ENCODE results near the gene KHK. TPM values are rescaled to one million over a fixed set of nuclear protein-coding genes. Genes with fewer than 3 reads are reported as not detected.
"Not testable (repeated sequence)": the region's sequence is repeated elsewhere in the genome, so short reads cannot be mapped to it uniquely, and the experiment has no call there.

Gene KHK
- total and polyA plus RNA-seq, 4 experiments from 2014 or later, result 6.0 to 8.6 (median 7.2) TPM

DNA sequence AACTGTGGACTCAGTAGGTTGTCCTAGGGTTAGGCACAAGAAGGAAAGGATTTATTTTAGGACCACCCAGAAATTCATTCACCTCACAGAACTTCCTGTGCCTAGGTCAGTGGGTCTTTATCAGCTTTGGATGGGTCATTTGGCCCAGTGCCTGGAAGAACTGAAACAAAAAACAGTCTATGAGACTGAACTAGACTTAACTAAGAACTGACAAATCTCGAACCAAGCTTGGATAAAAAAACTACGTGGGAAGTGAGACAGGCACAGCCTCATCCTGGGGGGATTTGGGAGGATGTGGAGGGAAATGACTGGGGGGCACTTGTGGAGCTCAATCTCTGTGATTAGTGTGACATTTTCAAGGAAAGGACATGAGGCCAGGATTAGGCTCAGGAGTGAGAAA lies 12.8 kb upstream of the KHK start:
- ChIA-PET CTCF (ENCODE audit: partially characterized antibody) (interaction anchor here (5.7 kb wide), 1 partner anchor 11 kb away, joined by 46 read pairs; the partner anchor contains the start of gene KHK), POLR2A (ENCODE audit: partially characterized antibody) (interaction anchor here (1.0 to 18.9 kb wide), 4 partner anchors 10 to 60 kb away, joined by 3 to 402 read pairs (median 96); partner anchors contain the start of genes AGBL5, KHK and PREB)
- Histone ChIP-seq H3K27me3 (ENCODE audit: insufficient read depth, low read length) (no peaks in the 10 kb centered on the region), H3K9me3 (ENCODE audit: control insufficient read depth in 1 of 2, low read length in 2 of 2) (no peaks in the 10 kb centered on the region), H3K4me3 (ENCODE audit: low read length in 2 of 2) (no peak overlapping the region), H3K36me3 (ENCODE audit: insufficient read depth, low read length) (peaks cover 11% of the 10 kb centered on the region), H3K4me1 (ENCODE audit: insufficient read depth, low read length) (peaks cover 60% of the 10 kb centered on the region), H3K27ac (ENCODE audit: low read depth, low read length) (no peak overlapping the region)
- peaks cover 10 to 19% of the 10 kb centered on the region in 2 donors for H3K36me3 Mint-ChIP-seq
- no peaks in the 10 kb centered on the region for H3K9me3 Mint-ChIP-seq
- peak overlapping the region in 5 of 8 donors; percentile 11 to 67 (median 49) for H3K4me3 Mint-ChIP-seq
- no peak for DNase-seq
- intact Hi-C loops (cut with micrococcal nuclease), result no loop called here
- H3K27ac Mint-ChIP-seq, result peak overlapping the region; percentile 6 to 89 (median 72)
- H3K4me1 Mint-ChIP-seq, result peaks cover 44 to 71% (median 58%) of the 10 kb centered on the region in 4 donors
- H3K27me3 Mint-ChIP-seq, result peaks cover 0 to 2% of the 10 kb centered on the region in 2 donors

DNA sequence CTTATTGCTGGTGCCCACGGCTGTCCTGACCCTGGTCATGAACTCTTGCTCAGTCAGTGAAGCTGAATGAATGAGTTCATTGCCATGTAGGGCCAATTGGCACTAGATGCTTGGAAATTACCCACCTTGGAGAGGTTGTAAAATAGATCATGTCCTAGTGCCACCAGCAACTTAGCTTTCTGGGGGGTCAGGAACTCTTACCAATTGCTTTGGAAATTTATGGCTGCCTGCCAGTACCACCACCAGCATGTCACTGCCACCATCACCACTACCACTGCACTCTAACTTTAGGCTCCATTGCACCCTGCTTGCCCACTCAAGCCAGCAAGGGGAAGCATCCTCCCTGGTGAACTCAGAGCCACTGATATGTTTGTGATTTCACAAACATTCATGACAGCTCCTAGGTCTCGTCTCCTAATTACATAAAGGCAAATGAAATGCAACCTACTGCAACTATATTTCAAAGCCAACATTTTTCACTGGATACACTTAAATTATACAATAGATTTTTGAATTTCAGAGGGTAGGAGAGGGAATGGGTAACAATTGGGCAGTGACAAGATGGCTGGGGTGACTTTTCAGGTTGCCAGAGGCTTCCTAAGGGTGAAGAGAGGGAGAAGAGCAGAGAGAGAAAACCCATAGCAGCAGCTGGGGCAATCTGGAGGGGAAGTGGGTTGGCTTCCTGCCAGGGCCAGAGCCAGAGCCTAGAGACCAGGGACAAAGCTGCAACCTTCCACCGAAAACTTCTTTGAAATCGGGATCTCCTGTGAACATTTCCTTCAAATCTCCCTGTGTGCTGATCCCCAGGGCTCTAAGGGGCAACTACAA lies 11.6 kb upstream of the KHK start:
- no peaks in the 10 kb centered on the region for H3K9me3 Mint-ChIP-seq
- intact Hi-C loops (cut with micrococcal nuclease), result no loop called here
- peak overlapping the region; percentile 58 to 93 (median 75) for H3K27ac Mint-ChIP-seq
- peaks cover 48% of the 10 kb centered on the region for H3K4me1 ChIP-seq (ENCODE audit: insufficient read depth, low read length)
- H3K4me3 Mint-ChIP-seq, result peak overlapping the region; percentile 7 to 75 (median 64)
- peaks cover 0 to 2% of the 10 kb centered on the region in 2 donors for H3K27me3 Mint-ChIP-seq
- DNase-seq, result peak; percentile 60 to 64 (median 62)
- ChIA-PET CTCF (ENCODE audit: partially characterized antibody) (interaction anchor here (1.4 to 5.7 kb wide), 2 partner anchors 10 to 24 kb away, joined by 5 to 46 read pairs; partner anchors contain the start of gene KHK), POLR2A (ENCODE audit: partially characterized antibody) (interaction anchor here (1.3 to 18.9 kb wide), 3 partner anchors 9 to 38 kb away, joined by 3 to 402 read pairs (median 187); partner anchors contain the start of genes AGBL5 and KHK)
- H3K36me3 Mint-ChIP-seq, result peaks cover 0 to 8% of the 10 kb centered on the region in 2 donors
- no peaks in the 10 kb centered on the region for H3K9me3 ChIP-seq (ENCODE audit: control insufficient read depth in 1 of 2, low read length in 2 of 2)
- H3K4me1 Mint-ChIP-seq, result peaks cover 33 to 59% (median 47%) of the 10 kb centered on the region in 4 donors
- H3K27me3 ChIP-seq (ENCODE audit: insufficient read depth, low read length), result no peaks in the 10 kb centered on the region
- no peaks in the 10 kb centered on the region for H3K36me3 ChIP-seq (ENCODE audit: insufficient read depth, low read length)
- H3K4me3 ChIP-seq (ENCODE audit: low read length in 2 of 2), result no peak overlapping the region
- H3K27ac ChIP-seq (ENCODE audit: low read depth, low read length), result peak overlapping the region; percentile 1

DNA sequence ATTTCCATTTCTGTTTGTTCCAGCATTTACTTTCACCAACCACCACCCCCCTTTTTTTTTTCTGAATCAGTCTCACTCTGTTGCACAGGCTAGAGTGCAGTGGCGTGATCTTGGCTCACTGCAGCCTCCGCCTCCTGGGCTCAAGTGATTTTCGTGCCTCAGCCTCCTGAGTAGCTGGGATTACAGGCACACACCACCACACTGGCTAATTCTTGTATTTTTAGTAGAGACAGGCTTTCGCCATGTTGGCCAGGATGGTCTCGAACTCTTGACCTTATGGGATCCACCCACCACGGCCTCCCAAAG lies 11.1 kb upstream of the KHK start:
- H3K27me3 ChIP-seq (ENCODE audit: insufficient read depth, low read length); H3K36me3 ChIP-seq (ENCODE audit: insufficient read depth, low read length); H3K36me3 Mint-ChIP-seq; H3K4me3 ChIP-seq (ENCODE audit: low read length in 2 of 2); intact Hi-C loops (cut with micrococcal nuclease); H3K9me3 Mint-ChIP-seq; H3K9me3 ChIP-seq (ENCODE audit: control insufficient read depth in 1 of 2, low read length in 2 of 2); H3K27me3 Mint-ChIP-seq; DNase-seq: not testable (repeated sequence)
- Histone ChIP-seq H3K4me1 (ENCODE audit: insufficient read depth, low read length) (peaks cover 44% of the 10 kb centered on the region), H3K27ac (ENCODE audit: low read depth, low read length) (peak overlapping the region; percentile 1)
- POLR2A ChIA-PET (ENCODE audit: partially characterized antibody), result interaction anchor here (1.3 to 18.9 kb wide), 3 partner anchors 8 to 39 kb away, joined by 3 to 402 read pairs (median 187); partner anchors contain the start of genes AGBL5 and KHK
- Mint-ChIP-seq H3K4me1 (peaks cover 34 to 57% (median 44%) of the 10 kb centered on the region in 4 donors), H3K27ac (peak overlapping the region; percentile 58 to 93 (median 75)), H3K4me3 (peak overlapping the region; percentile 7 to 75 (median 64))
- CTCF ChIA-PET (ENCODE audit: partially characterized antibody), result interaction anchor here (1.4 to 5.7 kb wide), 2 partner anchors 9 to 25 kb away, joined by 5 to 46 read pairs; partner anchors contain the start of gene KHK

DNA sequence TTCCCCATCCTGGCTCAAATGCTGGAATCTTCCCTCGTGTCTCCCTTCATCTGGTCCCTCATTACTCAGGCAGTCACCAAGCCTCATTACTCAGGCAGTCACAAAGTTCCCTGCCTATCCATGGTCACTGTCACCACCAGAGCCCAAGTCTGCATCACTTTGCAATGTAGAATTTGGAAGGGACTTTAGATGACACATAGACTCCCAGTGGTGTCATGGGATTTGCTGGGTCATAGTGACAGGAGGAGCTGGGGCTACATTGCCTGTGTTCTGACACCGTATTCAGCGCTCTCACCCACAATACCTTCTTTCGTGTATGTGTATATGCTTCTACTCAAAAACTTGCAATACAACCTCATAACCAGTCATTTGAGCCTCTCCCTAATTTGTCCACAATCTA lies 10.2 kb upstream of the KHK start:
- CTCF ChIA-PET (ENCODE audit: partially characterized antibody), result interaction anchor here (0.6 to 0.7 kb wide), 2 partner anchors 12 to 205 kb away, joined by 3 read pairs; no protein-coding TSS in a partner anchor
- peaks cover 29 to 58% (median 44%) of the 10 kb centered on the region in 4 donors for H3K4me1 Mint-ChIP-seq
- no peaks in the 10 kb centered on the region for H3K36me3 ChIP-seq (ENCODE audit: insufficient read depth, low read length)
- peak overlapping the region in 4 of 7 donors; percentile 7 to 92 (median 44) for H3K27ac Mint-ChIP-seq
- no peaks in the 10 kb centered on the region for H3K36me3 Mint-ChIP-seq
- H3K27me3 Mint-ChIP-seq, result peaks cover 0 to 2% of the 10 kb centered on the region in 2 donors
- no peaks in the 10 kb centered on the region for H3K9me3 Mint-ChIP-seq
- no peaks in the 10 kb centered on the region for H3K27me3 ChIP-seq (ENCODE audit: insufficient read depth, low read length)
- no peak overlapping the region for H3K4me3 ChIP-seq (ENCODE audit: low read length in 2 of 2)
- peaks cover 47% of the 10 kb centered on the region for H3K4me1 ChIP-seq (ENCODE audit: insufficient read depth, low read length)
- H3K9me3 ChIP-seq (ENCODE audit: control insufficient read depth in 1 of 2, low read length in 2 of 2), result no peaks in the 10 kb centered on the region
- DNase-seq, result no peak
- intact Hi-C loops (cut with micrococcal nuclease), result no loop called here
- POLR2A ChIA-PET (ENCODE audit: partially characterized antibody), result interaction anchor here (0.8 to 18.9 kb wide), 2 partner anchors 21 to 44 kb away, joined by 4 to 402 read pairs; partner anchors contain the start of gene AGBL5
- H3K4me3 Mint-ChIP-seq, result peak overlapping the region in 3 of 8 donors; percentile 29 to 62 (median 55)
- H3K27ac ChIP-seq (ENCODE audit: low read depth, low read length), result no peak overlapping the region

DNA sequence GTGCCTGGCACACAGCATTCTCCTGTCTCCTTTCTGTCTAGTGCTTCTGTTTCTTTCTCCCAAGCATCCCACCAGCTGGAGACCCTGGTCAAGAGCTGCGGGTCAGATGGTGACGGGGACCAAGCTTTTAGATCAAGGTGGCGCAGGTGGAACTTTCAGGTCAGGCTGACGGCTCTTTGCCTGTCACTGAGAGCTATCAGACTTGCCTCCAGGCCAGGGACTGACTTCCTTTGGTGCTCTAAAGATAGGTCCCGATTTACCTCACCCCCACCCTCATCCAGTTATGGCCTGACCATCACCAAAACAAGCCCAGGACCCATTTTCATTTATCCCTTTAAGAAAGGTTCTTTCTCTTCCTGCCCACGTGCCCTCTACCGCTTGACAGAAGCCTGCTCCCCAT lies 9.3 kb upstream of the KHK start:
- peaks cover 0 to 2% of the 10 kb centered on the region in 2 donors for H3K27me3 Mint-ChIP-seq
- Histone ChIP-seq H3K27ac (ENCODE audit: low read depth, low read length) (no peak overlapping the region), H3K36me3 (ENCODE audit: insufficient read depth, low read length) (no peaks in the 10 kb centered on the region), H3K4me1 (ENCODE audit: insufficient read depth, low read length) (peaks cover 52% of the 10 kb centered on the region), H3K27me3 (ENCODE audit: insufficient read depth, low read length) (no peaks in the 10 kb centered on the region), H3K9me3 (ENCODE audit: control insufficient read depth in 1 of 2, low read length in 2 of 2) (no peaks in the 10 kb centered on the region), H3K4me3 (ENCODE audit: low read length in 2 of 2) (no peak overlapping the region)
- no peaks in the 10 kb centered on the region for H3K9me3 Mint-ChIP-seq
- intact Hi-C loops (cut with micrococcal nuclease), result no loop called here
- CTCF ChIA-PET (ENCODE audit: partially characterized antibody), result interaction anchor here (0.7 kb wide), 1 partner anchor 204 kb away, joined by 3 read pairs; no protein-coding TSS in a partner anchor
- H3K4me3 Mint-ChIP-seq, result peak overlapping the region in 1 of 8 donors; percentile 5
- peaks cover 31 to 60% (median 47%) of the 10 kb centered on the region in 4 donors for H3K4me1 Mint-ChIP-seq
- H3K36me3 Mint-ChIP-seq, result no peaks in the 10 kb centered on the region
- H3K27ac Mint-ChIP-seq, result peak overlapping the region in 3 of 7 donors; percentile 4 to 68 (median 60)
- POLR2A ChIA-PET (ENCODE audit: partially characterized antibody), result interaction anchor here (18.9 kb wide), 1 partner anchor 22 kb away, joined by 402 read pairs; the partner anchor contains the start of gene AGBL5
- no peak for DNase-seq

DNA sequence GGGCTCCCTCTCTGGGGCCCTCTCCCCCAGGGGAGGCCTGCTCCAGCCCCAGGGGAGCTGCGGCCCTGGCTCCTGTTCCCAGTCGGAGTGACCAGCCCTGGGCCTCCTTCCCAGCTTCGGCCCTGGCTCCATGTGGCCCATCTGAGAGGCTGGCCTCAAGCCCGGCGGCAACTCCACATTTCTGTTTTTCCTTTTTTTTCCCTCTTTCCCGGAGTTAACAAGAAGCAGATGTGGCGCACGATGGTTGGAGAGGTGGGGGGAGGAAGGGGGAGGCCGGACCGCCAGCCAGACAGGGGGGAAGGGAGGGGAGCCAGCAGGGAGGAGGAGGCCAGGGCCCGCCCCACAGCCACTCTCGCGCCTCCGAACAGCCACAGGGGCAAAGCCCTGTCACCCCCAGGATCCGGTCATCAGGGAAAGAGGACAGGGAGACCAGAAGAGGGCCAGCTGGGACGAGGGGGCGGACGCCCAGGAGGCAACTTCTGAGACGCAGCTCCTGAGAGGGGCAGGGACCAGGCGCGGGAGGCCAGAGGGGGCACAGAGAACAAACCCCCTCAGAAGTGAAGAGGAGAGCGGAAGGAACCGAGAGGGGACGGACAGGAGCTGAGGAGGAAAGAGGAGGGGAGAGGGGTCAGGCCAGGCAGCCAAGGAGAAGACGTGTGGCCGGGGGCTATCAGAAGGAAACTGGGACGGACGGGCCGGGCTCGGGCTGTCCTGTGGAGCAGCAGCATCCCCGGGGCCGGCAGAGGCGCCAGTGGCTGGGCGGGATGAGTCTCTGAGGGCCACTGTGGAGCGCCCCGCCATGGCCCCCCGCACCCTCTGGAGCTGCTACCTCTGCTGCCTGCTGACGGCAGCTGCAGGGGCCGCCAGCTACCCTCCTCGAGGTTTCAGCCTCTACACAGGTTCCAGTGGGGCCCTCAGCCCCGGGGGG lies 8.0 kb upstream of the KHK start, which contains the start of gene EMILIN1:
TSS of gene EMILIN1 (plus strand) at position 349 of the 928 bp plus-strand sequence. CDS start at position 800, 451 bp downstream.
- intact Hi-C loops (cut with micrococcal nuclease), result no loop called here
- Mint-ChIP-seq H3K36me3 (no peaks in the 10 kb centered on the region), H3K27ac (peak within 1 kb of the TSS in 2 of 7 donors; percentile 33 to 89)

More for the DNA sequence above, 8.0 kb upstream of the KHK start, which contains the start of gene EMILIN1:
- CTCF ChIA-PET (ENCODE audit: partially characterized antibody), result no interaction called here
- H3K27me3 Mint-ChIP-seq, result peaks cover 0 to 2% of the 10 kb centered on the region in 2 donors
- no peaks in the 10 kb centered on the region for H3K27me3 ChIP-seq (ENCODE audit: insufficient read depth, low read length)
- no peak for DNase-seq
- H3K4me1 ChIP-seq (ENCODE audit: insufficient read depth, low read length), result peaks cover 48% of the 10 kb centered on the region
- POLR2A ChIA-PET (ENCODE audit: partially characterized antibody), result interaction anchor here (1.0 to 18.9 kb wide), 3 partner anchors 18 to 56 kb away, joined by 3 to 402 read pairs (median 3); partner anchors contain the start of genes AGBL5 and PREB
- no peak within 1 kb of the TSS for H3K4me3 ChIP-seq (ENCODE audit: low read length in 2 of 2)
- H3K36me3 ChIP-seq (ENCODE audit: insufficient read depth, low read length), result no peaks in the 10 kb centered on the region
- peaks cover 27 to 50% (median 40%) of the 10 kb centered on the region in 4 donors for H3K4me1 Mint-ChIP-seq
- no peaks in the 10 kb centered on the region for H3K9me3 ChIP-seq (ENCODE audit: control insufficient read depth in 1 of 2, low read length in 2 of 2)
- H3K4me3 Mint-ChIP-seq, result no peak within 1 kb of the TSS
- no peak within 1 kb of the TSS for H3K27ac ChIP-seq (ENCODE audit: low read depth, low read length)
- no peaks in the 10 kb centered on the region for H3K9me3 Mint-ChIP-seq

All from CD4-positive, alpha-beta memory T cell (primary cell).